K562 (cell line): Measurements from ENCODE around the gene ZC3H10. TPM values are rescaled to one million over a fixed set of nuclear protein-coding genes. Genes with fewer than 3 reads are reported as not detected.

Source experiments
- C11orf30 ChIP-seq: fragments of 450-650 bp; IDR thresholded peaks from 2 replicates; pipeline ENCODE4 v1.6.1; 2016; ENCODE audit warnings: low read depth, mild to moderate bottlenecking
- CBFB ChIP-seq: sonication (generic); formaldehyde crosslinking; IDR thresholded peaks from 2 replicates; pipeline ENCODE4 v1.4.0; 2020; ENCODE audit warnings: mild to moderate bottlenecking, missing genetic modification reagents
- CBX3 ChIP-seq, 2 experiments: IDR thresholded peaks; 1 replicate in 1 of 2; 2 replicates in 1 of 2; pipeline ENCODE4 v1.6.1; 2012; ENCODE audit warnings: inconsistent platforms in 2 of 2, low read length in 2 of 2, borderline replicate concordance in 1 of 2, control low read depth in 1 of 2
- EHMT2 ChIP-seq: fragments of 450-650 bp; IDR thresholded peaks from 2 replicates; pipeline ENCODE4 v1.6.1; 2018; ENCODE audit warnings: antibody characterized with exemption
- ELF2 ChIP-seq: fragments of 250-450 bp; sonication (Bioruptor Pico); IDR thresholded peaks from 2 replicates; pipeline ENCODE4 v1.5.0; 2021; ENCODE audit warnings: mild to moderate bottlenecking
- ELK1 ChIP-seq: sonication (generic); formaldehyde crosslinking; IDR thresholded peaks from 2 replicates; pipeline ENCODE4 v1.8.1; 2022; ENCODE audit warnings: missing genetic modification reagents
- FOXA3 ChIP-seq, 2 experiments: fragments of 450-650 bp in 1 of 2; sonication (generic) in 1 of 2; formaldehyde crosslinking; IDR thresholded peaks in 1 of 2; conservative IDR thresholded peaks in 1 of 2; 2 replicates each; pipeline versions ENCODE4 v1.4.0 to v1.8.0; 2020 to 2022; ENCODE audit warnings: mild to moderate bottlenecking in 2 of 2, missing genetic modification reagents in 1 of 2
- FOXK2 ChIP-seq, 2 experiments: fragments of 450-650 bp; IDR thresholded peaks in 1 of 2; conservative IDR thresholded peaks in 1 of 2; 2 replicates each; pipeline ENCODE4 v1.6.1; 2016; ENCODE audit warnings: low read depth in 2 of 2, mild to moderate bottlenecking in 1 of 2
- HDAC3 ChIP-seq: fragments of 450-650 bp; IDR thresholded peaks from 2 replicates; pipeline ENCODE4 v1.6.1; 2018; ENCODE audit warnings: borderline replicate concordance, mild to moderate bottlenecking, moderate library complexity; ENCODE audit not compliant: partially characterized antibody
- MEF2D ChIP-seq: conservative IDR thresholded peaks from 2 replicates; pipeline ENCODE4 v1.6.1; 2016; ENCODE audit warnings: low read depth, missing genetic modification characterization, missing compliant biosample characterization
- MTA1 ChIP-seq: fragments of 450-650 bp; IDR thresholded peaks from 2 replicates; pipeline ENCODE4 v1.6.1; 2017; ENCODE audit warnings: borderline replicate concordance
- MTF1 ChIP-seq: fragments of 250-450 bp; sonication (Bioruptor Pico); IDR thresholded peaks from 2 replicates; pipeline ENCODE4 v1.9.0; 2021; ENCODE audit warnings: moderate library complexity, mild to moderate bottlenecking, inconsistent platforms, borderline replicate concordance
- NRF1 ChIP-seq, 2 experiments: fragments of 450-650 bp; IDR thresholded peaks in 1 of 2; conservative IDR thresholded peaks in 1 of 2; 2 replicates each; pipeline ENCODE4 v1.6.1; 2014; ENCODE audit warnings: mild to moderate bottlenecking in 2 of 2
- POLR2A ChIP-seq: fragments of 450-650 bp; conservative IDR thresholded peaks from 2 replicates; pipeline ENCODE4 v1.6.1; 2016
- POLR2AphosphoS2 ChIP-seq: IDR thresholded peaks from 2 replicates; pipeline ENCODE4 v1.6.1; 2012; ENCODE audit warnings: low read length, improper control_type of control experiment
- POLR2AphosphoS5 ChIP-seq: IDR thresholded peaks from 2 replicates; pipeline ENCODE4 v1.6.1; 2011; ENCODE audit warnings: mild to moderate bottlenecking, low read depth, low read length, moderate library complexity; ENCODE audit not compliant: control insufficient read depth, insufficient read depth
- POLR2H ChIP-seq: IDR thresholded peaks from 2 replicates; pipeline ENCODE4 v1.6.1; 2016; ENCODE audit warnings: missing genetic modification characterization, low read depth, mild to moderate bottlenecking, control low read depth, missing compliant biosample characterization, moderate library complexity
- SP1 ChIP-seq: sonication (generic); formaldehyde crosslinking; IDR thresholded peaks from 2 replicates; pipeline ENCODE4 v1.8.1; 2022; ENCODE audit warnings: mild to moderate bottlenecking, missing genetic modification reagents
- SRSF9 ChIP-seq: fragments of 200-400 bp; formaldehyde crosslinking; IDR thresholded peaks from 2 replicates; pipeline ENCODE4 v1.6.1; 2017; ENCODE audit warnings: low read depth, low read length, borderline replicate concordance
- XRCC4 ChIP-seq: IDR thresholded peaks from one replicate; pipeline ENCODE4 v1.6.1; 2011; ENCODE audit not compliant: insufficient read depth, insufficient read length; ENCODE audit errors: extremely low read depth
- ZNF134 ChIP-seq: fragments of 250-450 bp; sonication (Bioruptor Pico); conservative IDR thresholded peaks from 2 replicates; pipeline ENCODE4 v1.4.0; 2020
- ZNF398 ChIP-seq: fragments of 250-450 bp; sonication (Bioruptor Pico); IDR thresholded peaks from 2 replicates; pipeline ENCODE4 v1.8.0; 2021; ENCODE audit warnings: moderate library complexity, mild to moderate bottlenecking, inconsistent platforms
- polyA plus RNA-seq, 8 experiments: library from polyadenylated mRNA; depleted of rRNA in 4 of 8; stranded (reverse) in 5 of 8; unstranded in 3 of 8; fragments of >200 nt; fragmentation: Nextera tagmentation in 2 of 8; fragmentation: Illumina TruSeq in 1 of 8; extraction: Ambion mirVana in 2 of 8; extraction: Trizol in 1 of 8; gene quantifications; 2 replicates each; pipeline versions ENCODE4 v1.2.1 to v1.2.3, GENCODE V29; 2011 to 2014; ENCODE audit warnings: inconsistent platforms in 1 of 8, missing spikeins in 1 of 8
- total RNA-seq, 7 experiments: library from RNA; depleted of rRNA in 6 of 7; stranded (reverse); fragments of >200 nt in 6 of 7; fragmentation: Illumina TruSeq in 2 of 7; extraction: Trizol in 2 of 7; gene quantifications; 2 replicates each; pipeline versions ENCODE4 v1.2.1 to v1.2.3, GENCODE V29; 2011 to 2021; ENCODE audit warnings: low replicate concordance in 1 of 7
- TF ChIP-seq, protein P1 (sequence below), 2 experiments: IDR thresholded peaks; 2 replicates each; pipeline ENCODE4 v1.6.1; 2012; ENCODE audit warnings: improper control_type of control experiment in 2 of 2, low read depth in 2 of 2, low read length in 2 of 2, borderline replicate concordance in 1 of 2

The ZC3H10 gene
- total and polyA plus RNA-seq, 9 of the 15 experiments (the other 6 are each of a cell fraction or from before 2014, with no cell fraction given), result 0.31 to 4.1 (median 1.6) TPM

- TF ChIP-seq XRCC4, result no peak
- peak; percentile 58 for TF ChIP-seq POLR2AphosphoS2
- no peak for TF ChIP-seq MEF2D
- TF ChIP-seq POLR2A, result peak; percentile 68; the same call in 1 of the 2 replicates
- TF ChIP-seq HDAC3, result no peak
- no peak for TF ChIP-seq ZNF134 (CRISPR knock-in tag)
- no peak for TF ChIP-seq NRF1 (conservative IDR thresholded peaks at IDR 0.05 in 1 of 2, IDR thresholded peaks at IDR 0.05 in 1 of 2)
- no peak for TF ChIP-seq POLR2AphosphoS5
- peak; percentile 58; the same call in 1 of the 2 replicates for TF ChIP-seq ELF2 (CRISPR knock-in tag)
- no peak for TF ChIP-seq ELK1 (CRISPR knock-in tag)
- TF ChIP-seq MTF1 (CRISPR knock-in tag), result no peak
- TF ChIP-seq EHMT2, result no peak
- TF ChIP-seq C11orf30, result peak; percentile 73; the same call in 1 of the 2 replicates
- TF ChIP-seq ZNF398 (CRISPR knock-in tag), result no peak
- TF ChIP-seq CBX3 (IDR thresholded peaks at IDR 0.05; ENCODE audit: borderline replicate concordance in 1 of 2, low read length in 2 of 2), result no peak
- TF ChIP-seq SP1 (CRISPR knock-in tag), result no peak
- TF ChIP-seq MTA1, result no peak
- TF ChIP-seq CBFB, result no peak
- peak; percentile 81 for TF ChIP-seq POLR2H (tag)
- no peak for TF ChIP-seq FOXK2 (conservative IDR thresholded peaks at IDR 0.05 in 1 of 2, IDR thresholded peaks at IDR 0.05 in 1 of 2; ENCODE audit: low read depth in 2 of 2)
- TF ChIP-seq, protein P1, sequence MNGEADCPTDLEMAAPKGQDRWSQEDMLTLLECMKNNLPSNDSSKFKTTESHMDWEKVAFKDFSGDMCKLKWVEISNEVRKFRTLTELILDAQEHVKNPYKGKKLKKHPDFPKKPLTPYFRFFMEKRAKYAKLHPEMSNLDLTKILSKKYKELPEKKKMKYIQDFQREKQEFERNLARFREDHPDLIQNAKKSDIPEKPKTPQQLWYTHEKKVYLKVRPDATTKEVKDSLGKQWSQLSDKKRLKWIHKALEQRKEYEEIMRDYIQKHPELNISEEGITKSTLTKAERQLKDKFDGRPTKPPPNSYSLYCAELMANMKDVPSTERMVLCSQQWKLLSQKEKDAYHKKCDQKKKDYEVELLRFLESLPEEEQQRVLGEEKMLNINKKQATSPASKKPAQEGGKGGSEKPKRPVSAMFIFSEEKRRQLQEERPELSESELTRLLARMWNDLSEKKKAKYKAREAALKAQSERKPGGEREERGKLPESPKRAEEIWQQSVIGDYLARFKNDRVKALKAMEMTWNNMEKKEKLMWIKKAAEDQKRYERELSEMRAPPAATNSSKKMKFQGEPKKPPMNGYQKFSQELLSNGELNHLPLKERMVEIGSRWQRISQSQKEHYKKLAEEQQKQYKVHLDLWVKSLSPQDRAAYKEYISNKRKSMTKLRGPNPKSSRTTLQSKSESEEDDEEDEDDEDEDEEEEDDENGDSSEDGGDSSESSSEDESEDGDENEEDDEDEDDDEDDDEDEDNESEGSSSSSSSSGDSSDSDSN (IDR thresholded peaks at IDR 0.05; ENCODE audit: borderline replicate concordance in 1 of 2, low read depth in 2 of 2, low read length in 2 of 2), result no peak
- no peak for TF ChIP-seq SRSF9
- TF ChIP-seq FOXA3 (CRISPR knock-in tag; conservative IDR thresholded peaks at IDR 0.05 in 1 of 2, IDR thresholded peaks at IDR 0.05 in 1 of 2), result no peak
Measured at GRCh38 chr12:56146492-56147460, 28.7 kb downstream of the ZC3H10 start (continued).
